IMR-90 (cell line): ENCODE measurements around the gene BPNT1. TPM values are rescaled to one million over a fixed set of nuclear protein-coding genes. Genes with fewer than 3 reads are reported as not detected.

Source experiments
- ATAC-seq: fragments of 200-7000 bp; cut with Tn5 transposase; 2 replicates; pipeline ENCODE4 v1.9.1; 2020; ENCODE audit warnings: low read depth, mild to moderate bottlenecking, moderate library complexity
- BruUV-seq: library from RNA; stranded (reverse); fragments of 400-500 nt; replicated peaks from 2 replicates; lab custom pipeline; 2021; lab: Mats Ljungman, UMichigan
- CTCF ChIA-PET: fragments of 300-600 bp; formaldehyde crosslinking; extraction: SDS; loops from one replicate; lab custom pipeline; 2021; ENCODE audit warnings: antibody characterized with exemption; lab: Yijun Ruan, JAX
- POLR2A ChIA-PET: fragments of 300-600 bp; sonication (Branson Sonifier 250); formaldehyde crosslinking; loops from one replicate; lab custom pipeline; 2022; ENCODE audit warnings: antibody characterized with exemption; ENCODE audit not compliant: unreplicated experiment; lab: Charles Lee
- DNase-seq: peaks from one replicate; pipeline ENCODE4 v3.0.0; 2013
- H2AFZ ChIP-seq: replicated peaks from 2 replicates; pipeline ENCODE3; 2013; ENCODE audit warnings: low read length, mild to moderate bottlenecking; ENCODE audit not compliant: poor library complexity
- H2AK5ac ChIP-seq: 2 replicates; pipeline ENCODE4 v1.6.1; 2013; ENCODE audit warnings: low read depth, low read length, inconsistent platforms
- H2AK9ac ChIP-seq: replicated peaks from 2 replicates; pipeline ENCODE3; 2013; ENCODE audit warnings: mild to moderate bottlenecking, low read depth, low read length, moderate library complexity; ENCODE audit not compliant: poor library complexity
- H2BK120ac ChIP-seq: 2 replicates; pipeline ENCODE4 v1.6.1; 2013; ENCODE audit warnings: low read depth, low read length, inconsistent platforms
- H2BK15ac ChIP-seq: 3 replicates; pipeline ENCODE4 v1.6.1; 2013; ENCODE audit warnings: low read depth, low read length, inconsistent platforms
- H2BK20ac ChIP-seq: 2 replicates; pipeline ENCODE4 v1.6.1; 2013; ENCODE audit warnings: low read depth, mild to moderate bottlenecking, inconsistent platforms, low read length, moderate library complexity
- H2BK5ac ChIP-seq: 2 replicates; pipeline ENCODE4 v1.6.1; 2013; ENCODE audit warnings: mild to moderate bottlenecking, low read depth, low read length, inconsistent platforms; ENCODE audit not compliant: poor library complexity, severe bottlenecking
- H3K14ac ChIP-seq: replicated peaks from 2 replicates; pipeline ENCODE4 v1.6.1; 2013; ENCODE audit warnings: low read depth, low read length, inconsistent platforms
- H3K18ac ChIP-seq: 2 replicates; pipeline ENCODE4 v1.6.1; 2013; ENCODE audit warnings: low read depth, low read length, control low read depth
- H3K23ac ChIP-seq: 2 replicates; pipeline ENCODE4 v1.6.1; 2013; ENCODE audit warnings: low read depth, low read length, inconsistent platforms
- H3K27ac ChIP-seq: 2 replicates; pipeline ENCODE4 v1.5.1; 2013; ENCODE audit warnings: mild to moderate bottlenecking, control low read depth, low read length; ENCODE audit not compliant: insufficient read depth
- H3K27me3 ChIP-seq: 2 replicates; pipeline ENCODE4 v1.6.1; 2013; ENCODE audit warnings: low read length; ENCODE audit not compliant: control insufficient read depth, insufficient read depth
- H3K36me3 ChIP-seq: 2 replicates; pipeline ENCODE4 v1.6.1; 2013; ENCODE audit warnings: low read length, mixed read lengths; ENCODE audit not compliant: control insufficient read depth, insufficient read depth
- H3K4ac ChIP-seq: 2 replicates; pipeline ENCODE4 v1.6.1; 2013; ENCODE audit warnings: low read depth, low read length, inconsistent platforms
- H3K4me1 ChIP-seq: 2 replicates; pipeline ENCODE4 v1.6.1; 2013; ENCODE audit warnings: low read length, mixed read lengths; ENCODE audit not compliant: control insufficient read depth, insufficient read depth
- H3K4me2 ChIP-seq: 2 replicates; pipeline ENCODE4 v1.6.1; 2013; ENCODE audit warnings: low read depth, mild to moderate bottlenecking, control low read depth, low read length, moderate library complexity
- H3K4me3 ChIP-seq: 2 replicates; pipeline ENCODE4 v1.5.1; 2013; ENCODE audit warnings: low read depth, mild to moderate bottlenecking, control low read depth, low read length, moderate library complexity; ENCODE audit not compliant: insufficient read depth
- H3K56ac ChIP-seq: 2 replicates; pipeline ENCODE4 v1.6.1; 2013; ENCODE audit warnings: low read length, inconsistent platforms; ENCODE audit not compliant: insufficient read depth; ENCODE audit errors: extremely low read depth
- H3K79me1 ChIP-seq, 2 experiments: 2 replicates each; pipeline ENCODE4 v1.6.1; 2013; ENCODE audit warnings: low read length in 2 of 2, inconsistent platforms in 1 of 2, low read depth in 1 of 2
- H3K9ac ChIP-seq: 2 replicates; pipeline ENCODE4 v1.6.1; 2013; ENCODE audit warnings: low read depth, low read length, control low read depth
- H3K9me1 ChIP-seq: 2 replicates; pipeline ENCODE4 v1.6.1; 2013; ENCODE audit warnings: low read length, inconsistent platforms; ENCODE audit not compliant: insufficient read depth
- H3K9me3 ChIP-seq: 2 replicates; pipeline ENCODE4 v1.6.1; 2013; ENCODE audit warnings: low read length; ENCODE audit not compliant: control insufficient read depth, insufficient read depth
- H4K20me1 ChIP-seq: 2 replicates; pipeline ENCODE4 v1.6.1; 2013; ENCODE audit warnings: low read length, inconsistent platforms; ENCODE audit not compliant: insufficient read depth
- H4K5ac ChIP-seq: 2 replicates; pipeline ENCODE4 v1.6.1; 2013; ENCODE audit warnings: mild to moderate bottlenecking, low read depth, low read length, control low read depth
- H4K8ac ChIP-seq, 2 experiments: 2 replicates each; pipeline ENCODE4 v1.6.1; 2013; ENCODE audit warnings: low read depth in 2 of 2, low read length in 2 of 2, control low read depth in 1 of 2, inconsistent platforms in 1 of 2
- H4K91ac ChIP-seq: 2 replicates; pipeline ENCODE4 v1.6.1; 2013; ENCODE audit warnings: low read depth, low read length, inconsistent platforms; ENCODE audit not compliant: insufficient read depth
- CEBPB ChIP-seq: IDR thresholded peaks from 2 replicates; pipeline ENCODE4 v1.6.1; 2012; ENCODE audit warnings: low read depth, low read length, improper control_type of control experiment
- MAFK ChIP-seq: IDR thresholded peaks from 2 replicates; pipeline ENCODE4 v1.6.1; 2012; ENCODE audit warnings: low read depth, low read length, improper control_type of control experiment
- WGBS, 2 experiments: methylation state at CpG; one replicate each; pipeline versions ENCODE4 v1.1.5 to v1.1.7; 2013; ENCODE audit warnings: missing lambda C conversion rate in 2 of 2; ENCODE audit not compliant: insufficient read length in 1 of 2; ENCODE audit errors: extremely low coverage in 2 of 2; 5-methylcytosine and 5-hydroxymethylcytosine counted together
- dilution Hi-C: fragments of 300-500 bp; cut with HindIII; formaldehyde crosslinking; loops from one replicate; pipeline ENCODE4 v1.14.3; 2018; ENCODE audit warnings: low sequenced_read_pairs; ENCODE audit not compliant: unreplicated experiment
- in situ Hi-C: fragments of 300-500 bp; cut with MboI; formaldehyde crosslinking; loops from 3 replicates; pipeline ENCODE4 v1.14.3; 2019; ENCODE audit warnings: low sequenced_read_pairs, inconsistent platforms, mixed read lengths
- intact Hi-C: fragments of 100-400 bp; cut with micrococcal nuclease; formaldehyde crosslinking; loops from 2 replicates; pipeline ENCODE4 v1.10.0; 2022
- polyA plus RNA-seq, 3 experiments: library from polyadenylated mRNA; depleted of rRNA; stranded (reverse); fragments of >200 nt; gene quantifications; 2 replicates each; pipeline ENCODE4 v1.2.3, GENCODE V29; 2012; ENCODE audit warnings: low replicate concordance in 1 of 3
- total RNA-seq: library from RNA; depleted of rRNA; stranded (reverse); fragments of >200 nt; gene quantifications from 2 replicates; pipeline ENCODE4 v1.2.3, GENCODE V29; 2012

Gene BPNT1
- total and polyA plus RNA-seq, 2 of the 4 experiments (the other 2 are of a cell fraction) = 31.7 to 38.2 TPM

- Histone ChIP-seq H4K5ac (no peak overlapping the region), H3K9me1 (peaks cover 2% of the 10 kb centered on the region), H2AK5ac (no peak overlapping the region), H3K18ac (no peak overlapping the region), H2BK20ac (no peak overlapping the region), H3K4me1 (0 out of 2 replicates have a peak, but pooled peaks cover under 1% of the 10 kb centered on the region), H2BK15ac (no peak overlapping the region), H3K4me3 (no peak overlapping the region), H3K27ac (no peak overlapping the region), H4K91ac (no peak overlapping the region), H3K9me3 (no peaks in the 10 kb centered on the region), H3K4ac (no peak overlapping the region), H3K79me1 (peaks cover 5 to 32% of the 10 kb centered on the region in 2 experiments; a peak in 2 of 4 replicates), H4K20me1 (peaks cover 32% of the 10 kb centered on the region), H3K4me2 (no peak overlapping the region), H2AK9ac (no peak overlapping the region), H4K8ac (no peak overlapping the region), H3K23ac (no peak overlapping the region), H3K9ac (no peak overlapping the region), H2BK120ac (no peak overlapping the region), H3K27me3 (no peaks in the 10 kb centered on the region), H3K56ac (no peak overlapping the region), H3K36me3 (peaks cover 14% of the 10 kb centered on the region), H2AFZ (no peak overlapping the region), H2BK5ac (no peak overlapping the region), H3K14ac (no peak overlapping the region)
- ATAC-seq (no peak), DNase-seq (no peak)
- intact Hi-C loops (no loop called here), dilution Hi-C loops (no loop called here), in situ Hi-C loops (no loop called here)
- WGBS, 2 experiments = no CpG with 5 or more reads among the region's 5 CpGs
- CTCF ChIA-PET = no interaction called here
- TF ChIP-seq MAFK (peak; percentile 44), CEBPB (no peak)
- POLR2A ChIA-PET = no interaction called here
- BruUV-seq = no TSS peak
These were observed 49.5 kb downstream of the BPNT1 start for GRCh38 chr1:220040028-220040596.
